Adrenal gland (tissue), 5 donors: ENCODE data around the gene CEP112.

ENCODE experiments used
- CTCF ChIP-seq, 6 experiments: fragments of 450-650 bp in 4 of 6; fragments of 200-600 bp in 2 of 6; sonication (generic) in 1 of 6; IDR thresholded peaks; 1 replicate in 5 of 6; 2 replicates in 1 of 6; pipeline versions ENCODE4 v1.5.1 to v1.8.0; 2016 to 2021; ENCODE audit warnings: antibody characterized with exemption in 6 of 6, mild to moderate bottlenecking in 2 of 6, moderate library complexity in 1 of 6
- POLR2A ChIP-seq, 2 donors: fragments of 450-650 bp; IDR thresholded peaks; one replicate each; pipeline ENCODE4 v1.6.1; 2017; ENCODE audit warnings: antibody characterized with exemption in 2 of 2, mild to moderate bottlenecking in 2 of 2, moderate library complexity in 1 of 2
- donor health status: DM: no; HTN: no; CAD: no.

GRCh38 chr17:65963179-65963578 is 228.8 kb downstream of the CEP112 start:
- TF ChIP-seq CTCF (IDR thresholded peaks at IDR 0.05) (no peak), POLR2A (IDR thresholded peaks at IDR 0.05) (no peak)
